GM18858 (cell line): ENCODE results near the gene TSPAN6.
A peak's percentile ranks its signal among the peaks of the same experiment; 100 is the strongest.

ENCODE experiments used
- ATAC-seq: cut with Tn5 transposase; IDR thresholded peaks from one replicate; pipeline ENCODE4 v1.9.1; 2021; ENCODE audit not compliant: unreplicated experiment

Gene TSPAN6

GRCh38 chrX:100648458-100649417, 12.1 kb upstream of the TSPAN6 start:
- no peak for ATAC-seq

GRCh38 chrX:100647739-100648138, 11.1 kb upstream of the TSPAN6 start:
- no peak for ATAC-seq

DNA sequence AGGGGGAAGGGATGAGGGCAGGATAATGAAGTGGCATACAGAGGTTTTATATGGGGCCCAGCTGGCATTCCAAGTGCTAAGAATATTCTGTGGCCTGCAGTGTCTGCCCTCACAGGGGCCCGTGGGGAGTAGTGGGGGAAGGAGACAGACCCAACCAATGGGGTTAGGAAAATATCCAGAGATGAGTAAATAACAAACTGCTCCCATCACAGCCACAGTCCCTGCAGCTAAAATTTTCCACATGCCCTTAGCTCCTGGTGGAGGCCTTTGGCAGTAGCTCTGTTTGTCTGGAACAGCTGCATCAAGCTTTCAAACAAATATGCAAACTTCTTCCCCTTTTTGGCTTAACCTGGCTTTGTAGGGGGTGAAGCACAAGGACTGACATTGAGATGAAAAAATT, 10.5 kb upstream of the TSPAN6 start:
- no peak for ATAC-seq

GRCh38 chrX:100645106-100645505, 8.5 kb upstream of the TSPAN6 start:
- ATAC-seq: no peak

DNA sequence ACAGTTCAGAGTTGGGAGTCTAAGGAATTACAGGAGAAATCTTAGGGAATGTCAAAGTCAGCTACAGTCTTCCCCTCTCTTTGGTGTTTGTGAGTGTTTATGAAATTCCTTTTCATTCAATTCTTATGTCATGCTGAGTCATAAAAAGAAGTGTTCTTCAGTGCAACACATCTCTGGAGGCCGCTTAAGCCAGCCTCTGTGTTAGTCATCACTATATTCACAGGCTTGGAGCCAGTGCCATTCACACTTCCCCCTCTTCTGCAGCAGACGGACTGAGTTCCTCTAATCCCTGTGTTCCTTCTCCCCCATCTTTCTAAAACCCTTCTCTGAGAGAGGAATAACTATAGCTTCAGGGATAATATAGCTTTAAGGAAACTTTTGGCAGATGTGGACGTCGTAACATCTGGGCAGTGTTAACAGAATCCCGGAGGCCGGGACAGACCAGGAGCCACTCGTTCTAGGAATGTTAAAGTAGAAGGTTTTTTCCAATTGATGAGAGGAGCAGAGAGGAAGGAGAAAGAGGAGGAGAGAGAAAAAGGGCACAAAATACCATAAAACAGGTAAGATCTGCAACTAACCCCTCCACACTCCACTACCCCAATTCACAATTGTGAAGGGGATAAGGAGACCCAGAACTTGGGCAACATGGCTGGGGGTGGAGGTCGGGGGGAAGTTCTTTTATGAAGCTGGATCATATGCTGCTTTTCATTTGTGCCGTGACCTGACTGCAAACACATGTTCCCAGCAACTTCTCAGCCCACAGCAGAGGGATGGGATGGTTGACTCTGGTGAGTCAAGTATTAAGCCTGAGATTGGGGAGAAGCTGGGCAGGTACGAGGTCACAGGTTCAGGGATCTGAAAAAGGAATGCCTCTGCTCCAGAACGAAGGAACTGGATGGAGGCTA, 7.6 kb upstream of the TSPAN6 start, which contains the start of gene SRPX2:
SRPX2 (plus strand) TSS at position 244 of the 905 bp plus-strand sequence. CDS start 2,124 bp downstream, outside the sequence.
- ATAC-seq: peak; percentile 74

GRCh38 chrX:100643212-100643611, 6.6 kb upstream of the TSPAN6 start:
- no peak for ATAC-seq

- ATAC-seq: no peak
These were observed 5.7 kb upstream of the TSPAN6 start for GRCh38 chrX:100642290-100642689.

DNA sequence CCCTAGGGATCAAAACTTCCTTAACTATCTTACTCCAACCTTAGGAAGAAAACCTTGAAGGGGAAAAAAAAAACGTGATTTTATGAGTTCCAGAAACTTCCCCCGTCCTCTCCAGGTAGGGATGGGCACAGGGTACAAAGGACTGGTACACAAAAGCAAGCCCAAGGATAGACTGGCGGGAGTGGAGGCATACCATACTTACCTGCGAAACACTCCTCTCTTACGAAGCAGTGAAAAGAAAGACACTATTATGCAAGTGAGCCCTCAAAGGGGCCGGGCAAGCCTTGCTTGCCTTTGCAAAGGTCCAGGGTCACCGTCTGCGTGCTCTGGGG, 651 bp downstream of the TSPAN6 start:
- ATAC-seq: no peak

GRCh38 chrX:100635040-100635439, 1.6 kb downstream of the TSPAN6 start:
- no peak for ATAC-seq

DNA sequence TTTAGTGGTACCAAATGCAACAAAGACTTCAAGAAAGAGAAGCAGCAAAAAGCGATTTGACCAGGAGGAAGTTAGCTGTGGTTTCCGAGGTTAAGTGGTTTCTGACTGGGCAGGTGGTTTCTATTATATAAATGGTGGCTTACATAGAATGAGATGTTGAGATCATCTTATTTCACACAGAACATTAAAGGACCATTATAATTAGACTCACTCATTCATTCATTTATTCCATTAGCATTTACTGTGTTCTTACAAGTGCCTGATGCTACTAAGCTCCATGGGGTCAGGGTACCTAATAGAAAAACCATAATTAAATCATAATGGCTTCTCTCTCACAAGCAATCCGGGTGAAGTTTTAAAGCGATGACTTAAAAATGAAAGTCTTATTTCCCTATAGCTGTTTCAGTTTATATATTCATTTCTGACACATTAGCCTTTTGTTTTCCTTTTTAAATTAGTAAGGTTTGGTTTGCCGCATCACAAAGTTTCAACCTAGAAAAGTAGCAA, 10.6 kb downstream of the TSPAN6 start:
- ATAC-seq: peak; percentile 96

DNA sequence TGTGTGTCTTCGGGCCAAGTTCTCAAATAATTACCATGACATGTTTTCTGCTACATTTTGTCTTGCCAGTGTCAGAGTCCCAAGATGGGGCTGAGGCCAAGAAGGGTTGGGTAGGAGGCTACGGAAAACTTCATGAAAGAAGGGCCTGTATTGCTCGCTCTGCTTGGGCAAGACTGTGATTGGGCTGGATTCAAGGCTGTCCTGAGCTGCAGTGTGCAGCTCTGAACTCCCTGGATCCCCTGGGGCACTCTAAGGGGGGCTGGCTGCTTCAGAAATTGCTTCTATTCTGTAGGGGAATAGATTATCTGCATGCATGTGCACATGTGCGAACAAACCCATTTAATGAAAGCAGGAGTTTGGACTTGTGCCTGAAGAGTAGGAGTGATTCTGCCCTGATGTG, 13.6 kb downstream of the TSPAN6 start:
- no peak for ATAC-seq

- ATAC-seq: peak; percentile 100
These were observed 21.6 kb downstream of the TSPAN6 start for GRCh38 chrX:100615005-100615404.

GRCh38 chrX:100611951-100612350, 24.7 kb downstream of the TSPAN6 start:
- no peak for ATAC-seq

DNA sequence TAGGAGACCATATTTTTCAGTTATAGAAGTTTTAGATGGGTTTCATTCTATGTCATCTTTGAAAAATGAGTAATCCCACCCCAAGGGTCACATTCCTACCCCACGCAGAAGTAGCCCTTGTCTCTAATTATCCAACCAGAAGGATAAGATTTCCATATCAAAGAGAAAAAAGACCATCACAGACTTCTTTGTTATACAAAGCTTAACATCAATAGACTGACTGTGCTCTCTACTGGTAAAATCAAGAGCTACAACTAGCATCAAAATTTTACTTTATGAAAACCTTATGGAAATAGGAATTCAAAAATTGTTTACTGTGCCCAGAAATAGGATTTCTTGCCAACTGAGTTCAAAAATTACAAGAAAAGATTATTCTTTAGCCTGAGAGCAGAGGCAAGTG, 27.0 kb downstream of the TSPAN6 start:
- ATAC-seq: no peak

DNA sequence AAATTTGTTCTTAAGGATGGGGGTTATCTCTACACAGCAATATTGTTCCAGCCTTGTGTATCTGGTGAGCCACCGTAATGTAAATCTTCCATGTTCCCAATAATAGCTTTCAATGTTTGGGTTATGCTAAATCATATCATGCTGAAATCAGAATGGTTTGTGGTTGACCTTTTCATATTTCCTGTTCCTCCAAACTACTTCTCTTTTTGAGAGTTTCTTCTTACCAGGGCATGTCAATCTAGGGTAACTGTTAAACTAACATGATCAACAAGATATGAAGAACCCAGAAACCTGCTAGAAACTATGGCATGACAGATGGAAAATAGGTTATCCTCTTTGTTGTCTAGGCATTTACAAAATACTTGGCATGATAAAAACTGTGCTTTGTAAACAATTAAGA, 29.9 kb downstream of the TSPAN6 start:
- ATAC-seq: peak; percentile 38

DNA sequence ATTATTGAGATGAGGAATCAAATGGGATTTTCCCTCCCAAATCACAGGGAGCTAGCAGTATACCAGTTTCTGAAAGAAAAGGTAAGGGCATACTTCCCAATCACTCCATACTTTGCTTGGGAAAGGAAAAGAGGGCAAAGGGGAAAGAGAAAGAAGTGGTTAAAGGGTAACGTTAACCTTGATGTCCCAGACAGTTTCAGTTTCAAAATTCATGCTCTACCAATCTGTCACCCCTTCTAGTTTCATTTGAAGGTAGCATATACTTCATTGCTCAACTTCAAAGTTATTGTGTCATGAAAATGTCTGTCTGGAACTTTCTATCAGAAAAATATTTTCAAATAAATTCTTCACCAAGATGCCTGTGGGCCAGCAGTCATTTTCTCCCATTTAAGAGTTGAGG, 35.8 kb downstream of the TSPAN6 start:
- peak; percentile 89 for ATAC-seq

DNA sequence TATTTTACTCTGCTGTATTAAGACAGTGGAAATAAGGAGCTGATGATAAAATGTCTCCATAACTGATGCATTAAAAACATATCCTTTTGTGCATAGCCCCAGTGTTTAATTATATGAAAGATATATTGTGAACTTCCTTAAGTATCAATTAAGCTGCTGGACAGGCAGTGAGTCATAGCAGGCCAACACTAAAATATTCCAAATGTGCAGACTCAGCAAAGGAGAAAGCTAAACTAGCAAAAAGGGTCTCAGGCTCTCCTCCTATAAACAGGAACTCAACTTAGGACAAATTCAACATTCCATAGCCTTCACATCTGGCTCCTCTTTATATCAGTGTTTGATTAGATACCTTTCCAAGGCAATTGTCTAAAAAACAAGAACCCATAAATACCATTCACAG, 36.3 kb downstream of the TSPAN6 start:
- no peak for ATAC-seq

DNA sequence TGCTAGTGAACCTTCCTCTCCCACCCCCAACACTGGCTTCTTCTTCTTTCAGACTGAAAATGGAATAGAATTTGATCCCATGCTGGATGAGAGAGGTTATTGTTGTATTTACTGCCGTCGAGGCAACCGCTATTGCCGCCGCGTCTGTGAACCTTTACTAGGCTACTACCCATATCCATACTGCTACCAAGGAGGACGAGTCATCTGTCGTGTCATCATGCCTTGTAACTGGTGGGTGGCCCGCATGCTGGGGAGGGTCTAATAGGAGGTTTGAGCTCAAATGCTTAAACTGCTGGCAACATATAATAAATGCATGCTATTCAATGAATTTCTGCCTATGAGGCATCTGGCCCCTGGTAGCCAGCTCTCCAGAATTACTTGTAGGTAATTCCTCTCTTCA, 37.1 kb downstream of the TSPAN6 start:
- ATAC-seq: no peak

DNA sequence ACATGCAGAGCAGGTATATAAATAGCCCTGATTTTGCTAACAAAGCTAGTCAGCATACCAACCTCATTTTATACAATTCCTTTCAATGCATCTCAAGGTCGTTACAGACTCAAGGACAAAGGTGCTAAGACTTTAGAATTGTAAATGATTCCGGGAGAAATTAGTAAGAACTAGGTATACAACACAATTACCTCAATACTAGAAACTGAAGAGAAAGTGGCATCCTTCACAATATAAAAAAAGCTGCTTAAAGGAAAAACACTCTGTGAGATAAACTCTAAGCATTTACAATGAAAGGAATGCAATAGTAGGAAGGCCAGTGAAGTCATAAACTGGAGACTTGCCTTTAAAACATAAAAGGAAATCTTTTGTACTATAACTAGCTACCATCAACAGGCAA, 40.0 kb downstream of the TSPAN6 start:
- ATAC-seq: no peak

- no peak for ATAC-seq
These were observed 43.0 kb downstream of the TSPAN6 start for GRCh38 chrX:100593581-100593980.

DNA sequence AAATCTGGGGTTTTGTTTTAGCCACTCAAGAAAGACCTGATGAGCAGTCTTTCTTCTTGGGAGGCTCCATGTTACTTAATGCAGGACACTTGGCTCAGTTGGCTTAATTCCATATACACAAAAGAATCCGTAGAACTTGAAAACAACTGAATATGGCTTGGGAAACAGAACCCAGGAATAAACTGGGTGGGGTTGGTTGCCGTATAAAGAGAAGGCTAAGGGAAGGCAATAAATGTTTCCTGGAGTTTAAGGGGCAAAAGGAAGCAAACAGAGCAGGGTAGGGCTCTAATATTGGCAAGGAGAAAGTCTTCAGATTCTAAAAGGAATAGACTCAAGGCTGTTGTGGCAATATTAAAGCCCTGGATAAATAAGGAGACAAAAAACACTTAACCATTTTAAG, 43.5 kb downstream of the TSPAN6 start:
- ATAC-seq: no peak
